OCI-LY7 (cell line): Measurements from ENCODE around the gene C2CD4D. TPM values are rescaled to one million over a fixed set of nuclear protein-coding genes. Genes with fewer than 3 reads are reported as not detected.
A peak's percentile ranks its signal among the peaks of the same experiment; 100 is the strongest.

Source experiments
- BruUV-seq: library from RNA; stranded (reverse); fragments of 400-500 nt; replicated peaks from 2 replicates; lab custom pipeline; 2021; lab: Mats Ljungman, UMichigan
- CTCF ChIA-PET: fragments of 300-600 bp; sonication (Branson Sonifier 250); formaldehyde crosslinking; loops from one replicate; lab custom pipeline; 2022; ENCODE audit warnings: antibody characterized with exemption; ENCODE audit not compliant: unreplicated experiment; lab: Charles Lee
- POLR2A ChIA-PET: fragments of 300-600 bp; sonication (Branson Sonifier 250); formaldehyde crosslinking; loops from one replicate; lab custom pipeline; 2022; ENCODE audit warnings: antibody characterized with exemption; lab: Charles Lee
- DNase-seq: peaks from one replicate; pipeline ENCODE4 v3.0.0-alpha.2; 2015; ENCODE audit warnings: low spot score
- H2AFZ ChIP-seq: fragments of 200-600 bp; sonication (generic), shearing (Covaris generic); 2 replicates; pipeline ENCODE4 v1.6.1; 2014; ENCODE audit warnings: mild to moderate bottlenecking, antibody characterized with exemption, low read length, moderate library complexity
- H3K27ac ChIP-seq: fragments of 200-600 bp; sonication (generic); 2 replicates; pipeline ENCODE4 v1.5.1; 2014; ENCODE audit warnings: mixed run types, low read depth, mild to moderate bottlenecking, moderate library complexity, low read length, inconsistent platforms; ENCODE audit not compliant: poor library complexity, severe bottlenecking
- H3K36me3 ChIP-seq: fragments of 200-600 bp; sonication (generic); 2 replicates; pipeline ENCODE4 v1.6.1; 2014; ENCODE audit warnings: mild to moderate bottlenecking, antibody characterized with exemption, low read length, moderate library complexity, mixed read lengths; ENCODE audit not compliant: insufficient read depth
- H3K4me1 ChIP-seq: fragments of 200-600 bp; sonication (generic); 2 replicates; pipeline ENCODE4 v1.5.1; 2014; ENCODE audit warnings: mild to moderate bottlenecking, low read length; ENCODE audit not compliant: insufficient read depth, poor library complexity, severe bottlenecking
- H3K4me2 ChIP-seq: fragments of 200-600 bp; sonication (generic); 2 replicates; pipeline ENCODE4 v1.6.1; 2014; ENCODE audit warnings: mild to moderate bottlenecking, low read length
- H3K4me3 ChIP-seq: fragments of 200-600 bp; sonication (generic); 2 replicates; pipeline ENCODE4 v1.5.1; 2014; ENCODE audit warnings: mild to moderate bottlenecking, low read depth, low read length; ENCODE audit not compliant: poor library complexity, severe bottlenecking
- H3K79me2 ChIP-seq: fragments of 200-600 bp; sonication (generic); 2 replicates; pipeline ENCODE4 v1.6.1; 2016; ENCODE audit warnings: low read depth, mild to moderate bottlenecking, low read length, moderate library complexity, mixed read lengths; ENCODE audit not compliant: insufficient read depth
- H3K9me2 ChIP-seq: fragments of 200-600 bp; sonication (generic); 2 replicates; pipeline ENCODE4 v1.6.1; 2016; ENCODE audit warnings: mild to moderate bottlenecking, low read length, mixed read lengths; ENCODE audit not compliant: insufficient read depth
- H3K9me3 ChIP-seq: fragments of 200-600 bp; sonication (generic); 2 replicates; pipeline ENCODE4 v1.6.1; 2014; ENCODE audit warnings: mild to moderate bottlenecking, mixed run types, low read length, mixed read lengths
- H4K20me1 ChIP-seq: fragments of 200-600 bp; sonication (generic); 2 replicates; pipeline ENCODE4 v1.6.1; 2014; ENCODE audit warnings: mild to moderate bottlenecking, antibody characterized with exemption, low read length, moderate library complexity, mixed read lengths; ENCODE audit not compliant: insufficient read depth
- CTCF ChIP-seq: fragments of 200-600 bp; sonication (generic); conservative IDR thresholded peaks from 2 replicates; pipeline ENCODE4 v1.5.1; 2014; ENCODE audit warnings: mild to moderate bottlenecking, antibody characterized with exemption, low read length, moderate library complexity, mixed read lengths
- EZH2phosphoT487 ChIP-seq: fragments of 200-600 bp; sonication (generic); IDR thresholded peaks from 2 replicates; pipeline ENCODE4 v1.6.1; 2018; ENCODE audit warnings: low read depth, borderline replicate concordance, mild to moderate bottlenecking, mixed run types, antibody characterized with exemption, low read length, moderate library complexity, mixed read lengths
- intact Hi-C: fragments of 100-400 bp; cut with micrococcal nuclease; formaldehyde crosslinking; loops from one replicate; pipeline ENCODE4 v1.10.0; 2022; ENCODE audit not compliant: unreplicated experiment
- total RNA-seq, 2 experiments: library from RNA; depleted of rRNA in 1 of 2; stranded (reverse); fragments of >200 nt in 1 of 2; shearing (Covaris generic) in 1 of 2; gene quantifications; 2 replicates each; pipeline ENCODE4 v1.2.3, GENCODE V29; 2014 to 2022

The C2CD4D gene
- total RNA-seq, 2 experiments from 2014 or later, result not detected

DNA sequence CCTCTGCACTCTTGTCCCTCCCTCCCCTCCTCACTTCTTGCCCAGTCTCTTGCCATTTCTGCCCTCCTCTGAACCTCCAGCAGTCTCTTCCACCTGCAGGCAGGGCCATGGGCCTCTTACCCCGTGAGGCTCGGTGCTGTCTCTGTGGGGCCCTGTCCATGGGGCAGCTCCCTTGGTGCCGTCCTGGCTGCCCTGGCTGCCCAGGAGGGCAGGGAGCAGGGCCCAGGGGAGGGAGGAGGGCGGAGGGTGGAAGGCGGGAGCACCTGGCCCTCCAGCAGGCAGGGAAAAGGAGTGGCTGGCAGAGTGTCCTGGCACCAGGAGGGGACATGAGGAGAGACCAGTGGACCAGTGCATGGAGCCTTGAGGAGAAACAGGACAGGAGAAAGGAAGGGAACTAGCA, 8.0 kb downstream of the C2CD4D start, which contains the start of gene RORC:
RORC (minus strand) TSS at position 198 of the 400 bp plus-strand sequence; CDS start at position 160, 38 bp downstream.
- no peaks in the 10 kb centered on the region for H3K36me3 ChIP-seq
- no peaks in the 10 kb centered on the region for H3K9me2 ChIP-seq
- no peak for DNase-seq
- no TSS peak for BruUV-seq
- intact Hi-C loops, result loop anchor here (5.0 kb wide), 1 partner anchor 389 kb away; no protein-coding TSS in a partner anchor
- H3K4me3 ChIP-seq, result no peak within 1 kb of the TSS
- no peak for TF ChIP-seq CTCF
- no peak for TF ChIP-seq EZH2phosphoT487
- 0 out of 2 replicates have a peak within 1 kb of the TSS, but pooled peaks have one; percentile 5 for H2AFZ ChIP-seq
- no peaks in the 10 kb centered on the region for H4K20me1 ChIP-seq
- H3K79me2 ChIP-seq, result no peaks in the 10 kb centered on the region
- POLR2A ChIA-PET, result no interaction called here
- no peak within 1 kb of the TSS for H3K27ac ChIP-seq
- no peak within 1 kb of the TSS for H3K4me2 ChIP-seq
- H3K4me1 ChIP-seq, result peaks cover 6% of the 10 kb centered on the region
- no peaks in the 10 kb centered on the region for H3K9me3 ChIP-seq
- CTCF ChIA-PET, result no interaction called here

DNA sequence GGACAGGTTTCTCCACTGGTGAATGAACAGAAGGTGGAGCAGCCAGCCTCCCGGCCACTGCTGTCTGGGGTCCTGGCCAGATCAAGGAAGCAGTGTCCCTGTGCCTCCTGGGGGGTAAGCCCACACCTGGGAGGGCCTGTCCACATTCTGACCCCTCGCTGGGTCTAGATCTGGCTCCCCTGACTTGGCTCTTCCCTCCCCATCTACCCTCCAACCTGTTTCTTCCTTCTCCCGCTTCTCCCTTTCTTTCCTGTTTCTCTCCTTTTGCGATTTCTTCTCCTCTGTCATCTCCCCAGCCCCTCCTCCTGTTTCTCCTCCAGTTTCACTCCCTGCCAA, 8.4 kb downstream of the C2CD4D start:
- ChIA-PET POLR2A (interaction anchor here (0.5 to 0.7 kb wide), 2 partner anchors 24 to 229 kb away, joined by 4 to 7 read pairs; no protein-coding TSS in a partner anchor), CTCF (no interaction called here)
- no TSS peak for BruUV-seq

More for the DNA sequence above, 8.4 kb downstream of the C2CD4D start:
- H3K4me3 ChIP-seq, result no peak overlapping the region
- H3K36me3 ChIP-seq, result no peaks in the 10 kb centered on the region
- no peak overlapping the region for H3K27ac ChIP-seq
- peaks cover 8% of the 10 kb centered on the region for H3K4me1 ChIP-seq
- no peaks in the 10 kb centered on the region for H3K79me2 ChIP-seq
- DNase-seq, result no peak
- H3K9me2 ChIP-seq, result no peaks in the 10 kb centered on the region
- no peak overlapping the region for H2AFZ ChIP-seq
- no peak for TF ChIP-seq EZH2phosphoT487
- no peak for TF ChIP-seq CTCF
- no peaks in the 10 kb centered on the region for H3K9me3 ChIP-seq
- intact Hi-C loops, result loop anchor here (5.0 kb wide), 1 partner anchor 389 kb away; no protein-coding TSS in a partner anchor
- H4K20me1 ChIP-seq, result no peaks in the 10 kb centered on the region
- no peak overlapping the region for H3K4me2 ChIP-seq
